Natural killer cell (primary cell): ENCODE data around the gene MRPS14. TPM values are rescaled to one million over a fixed set of nuclear protein-coding genes. Genes with fewer than 3 reads are reported as not detected.
A peak's percentile ranks its signal among the peaks of the same experiment; 100 is the strongest.

Experiments
- ATAC-seq, 3 donors: fragments of 150-1000 bp in 2 of 3; fragments of 200-7000 bp in 1 of 3; cut with Tn5 transposase; 1 replicate in 1 of 3; 2 replicates in 2 of 3; pipeline ENCODE4 v1.10.0; 2021; ENCODE audit warnings: mild to moderate bottlenecking in 2 of 3, moderate library complexity in 2 of 3
- DNase-seq, 2 donors: peaks; one replicate each; pipeline versions ENCODE4 v3.0.0 to v3.0.0-alpha.2; 2013 to 2021; ENCODE audit warnings: mixed read lengths in 1 of 2
- H3K27ac ChIP-seq: one replicate; pipeline ENCODE4 v1.5.1; 2013; ENCODE audit warnings: mild to moderate bottlenecking, low read length
- H3K27me3 ChIP-seq: one replicate; pipeline ENCODE4 v1.6.1; 2013; ENCODE audit warnings: low read length; ENCODE audit not compliant: control insufficient read depth, insufficient read depth
- H3K36me3 ChIP-seq: one replicate; pipeline ENCODE4 v1.6.1; 2013; ENCODE audit warnings: low read length; ENCODE audit not compliant: control insufficient read depth, insufficient read depth
- H3K4me1 ChIP-seq: one replicate; pipeline ENCODE4 v1.6.1; 2013; ENCODE audit warnings: low read length; ENCODE audit not compliant: control insufficient read depth, insufficient read depth
- H3K4me3 ChIP-seq: one replicate; pipeline ENCODE4 v1.5.1; 2013; ENCODE audit warnings: low read length
- H3K9me3 ChIP-seq: one replicate; pipeline ENCODE4 v1.6.1; 2013; ENCODE audit warnings: low read length; ENCODE audit not compliant: control insufficient read depth, insufficient read depth
- H3K27ac Mint-ChIP-seq, 2 donors: one replicate each; pipeline ENCODE4 v1.8.0; 2022; ENCODE audit warnings: mild to moderate bottlenecking in 2 of 2, mixed read lengths in 2 of 2, moderate library complexity in 1 of 2
- H3K27me3 Mint-ChIP-seq, 2 donors: one replicate each; pipeline ENCODE4 v1.8.0; 2022; ENCODE audit warnings: low read depth in 2 of 2, mixed read lengths in 2 of 2
- H3K36me3 Mint-ChIP-seq: one replicate; pipeline ENCODE4 v1.8.0; 2022; ENCODE audit warnings: mixed read lengths
- H3K4me1 Mint-ChIP-seq, 2 donors: one replicate each; pipeline ENCODE4 v1.8.0; 2022; ENCODE audit warnings: mixed read lengths in 2 of 2
- H3K4me3 Mint-ChIP-seq: one replicate; pipeline ENCODE4 v1.8.0; 2022; ENCODE audit warnings: mild to moderate bottlenecking, moderate library complexity, mixed read lengths
- H3K9me3 Mint-ChIP-seq, 2 donors: one replicate each; pipeline ENCODE4 v1.8.0; 2022; ENCODE audit warnings: mixed read lengths in 2 of 2
- WGBS: methylation state at CpG from one replicate; pipeline ENCODE4 v1.1.7; 2013; ENCODE audit warnings: missing lambda C conversion rate; ENCODE audit not compliant: insufficient coverage; 5-methylcytosine and 5-hydroxymethylcytosine counted together
- intact Hi-C: fragments of 100-400 bp; cut with micrococcal nuclease; formaldehyde crosslinking; loops from one replicate; pipeline ENCODE4 v1.14.2; 2022
- total RNA-seq, 4 donors: library from RNA; stranded (reverse); fragments of 120-200 nt in 1 of 4; gene quantifications; one replicate each; pipeline versions ENCODE4 v1.2.3 to v1.2.4, GENCODE V29; 2013 to 2022
- TF ChIP-seq, protein P1 (sequence below): fragments of 200-600 bp; IDR thresholded peaks from one replicate; pipeline ENCODE4 v1.8.0; 2022; ENCODE audit warnings: antibody characterized with exemption

MRPS14 gene
- 10 to 100 TPM; 11.5 to 13.2 (median 12.0) TPM for total RNA-seq
- total RNA-seq (2013), result 27.0 TPM

- Mint-ChIP-seq H3K36me3 (no peaks in the 10 kb centered on the region), H3K4me3 (peak within 1 kb of the TSS; percentile 97), H3K27ac (peak within 1 kb of the TSS; percentile 91 to 94), H3K27me3 (no peaks in the 10 kb centered on the region), H3K4me1 (peaks cover 25 to 27% of the 10 kb centered on the region in 2 donors), H3K9me3 (no peaks in the 10 kb centered on the region)
- peaks cover 12% of the 10 kb centered on the region for H3K4me1 ChIP-seq
- 3% methylated on average over 42 of the region's 42 CpGs for WGBS
- H3K27ac ChIP-seq, result peak within 1 kb of the TSS; percentile 88
- no peaks in the 10 kb centered on the region for H3K9me3 ChIP-seq
- peak within 1 kb of the TSS; percentile 82 for H3K4me3 ChIP-seq
- H3K27me3 ChIP-seq, result no peaks in the 10 kb centered on the region
- TF ChIP-seq, protein P1, sequence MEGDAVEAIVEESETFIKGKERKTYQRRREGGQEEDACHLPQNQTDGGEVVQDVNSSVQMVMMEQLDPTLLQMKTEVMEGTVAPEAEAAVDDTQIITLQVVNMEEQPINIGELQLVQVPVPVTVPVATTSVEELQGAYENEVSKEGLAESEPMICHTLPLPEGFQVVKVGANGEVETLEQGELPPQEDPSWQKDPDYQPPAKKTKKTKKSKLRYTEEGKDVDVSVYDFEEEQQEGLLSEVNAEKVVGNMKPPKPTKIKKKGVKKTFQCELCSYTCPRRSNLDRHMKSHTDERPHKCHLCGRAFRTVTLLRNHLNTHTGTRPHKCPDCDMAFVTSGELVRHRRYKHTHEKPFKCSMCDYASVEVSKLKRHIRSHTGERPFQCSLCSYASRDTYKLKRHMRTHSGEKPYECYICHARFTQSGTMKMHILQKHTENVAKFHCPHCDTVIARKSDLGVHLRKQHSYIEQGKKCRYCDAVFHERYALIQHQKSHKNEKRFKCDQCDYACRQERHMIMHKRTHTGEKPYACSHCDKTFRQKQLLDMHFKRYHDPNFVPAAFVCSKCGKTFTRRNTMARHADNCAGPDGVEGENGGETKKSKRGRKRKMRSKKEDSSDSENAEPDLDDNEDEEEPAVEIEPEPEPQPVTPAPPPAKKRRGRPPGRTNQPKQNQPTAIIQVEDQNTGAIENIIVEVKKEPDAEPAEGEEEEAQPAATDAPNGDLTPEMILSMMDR, result no peak
- H3K36me3 ChIP-seq, result peaks cover 2% of the 10 kb centered on the region
- DNase-seq, result peak; percentile 95 to 99
- ATAC-seq, result peak; percentile 91 to 98 (median 94)
- intact Hi-C loops, result loop anchor here (1.0 kb wide), 1 partner anchor 24 kb away; the partner anchor contains the start of gene CACYBP
Measured at GRCh38 chr1:175023043-175023921, at the start of gene MRPS14. Gene MRPS14 (minus strand): TSS chr1:175023425. CDS start chr1:175023408, 17 bp downstream.

GRCh38 chr1:175072099-175072951 is 49.1 kb upstream of the MRPS14 start:
- Histone ChIP-seq H3K27me3 (no peaks in the 10 kb centered on the region), H3K27ac (no peak overlapping the region), H3K4me1 (peaks cover 7% of the 10 kb centered on the region), H3K9me3 (no peaks in the 10 kb centered on the region), H3K36me3 (no peaks in the 10 kb centered on the region), H3K4me3 (no peak overlapping the region)
- ATAC-seq (peak in 2 of 3 donors; percentile 44 to 45), DNase-seq (peak in 1 of 2 donors; percentile 7)
- WGBS, result 9% methylated on average over 7 of the region's 10 CpGs
- Mint-ChIP-seq H3K4me3 (no peak overlapping the region), H3K4me1 (peaks cover 10% of the 10 kb centered on the region in 2 donors), H3K27ac (no peak overlapping the region), H3K36me3 (no peaks in the 10 kb centered on the region), H3K9me3 (no peaks in the 10 kb centered on the region), H3K27me3 (peaks cover 7 to 21% of the 10 kb centered on the region in 2 donors)
- intact Hi-C loops, result no loop called here
- TF ChIP-seq, protein P1, result no peak

- no peaks in the 10 kb centered on the region for H3K36me3 Mint-ChIP-seq
- ATAC-seq (peak in 1 of 3 donors; percentile 32), DNase-seq (no peak)
- H3K4me1 ChIP-seq, result peaks cover 7% of the 10 kb centered on the region
- H3K4me1 Mint-ChIP-seq, result peaks cover 10% of the 10 kb centered on the region in 2 donors
- H3K4me3 ChIP-seq, result no peak overlapping the region
- H3K4me3 Mint-ChIP-seq, result no peak overlapping the region
- H3K27me3 Mint-ChIP-seq, result peaks cover 11 to 21% of the 10 kb centered on the region in 2 donors
- intact Hi-C loops, result no loop called here
- H3K9me3 ChIP-seq, result no peaks in the 10 kb centered on the region
- no peak overlapping the region for H3K27ac ChIP-seq
- H3K9me3 Mint-ChIP-seq, result no peaks in the 10 kb centered on the region
- no peaks in the 10 kb centered on the region for H3K36me3 ChIP-seq
- 100% methylated on average over 1 of the region's 3 CpGs for WGBS
- no peak overlapping the region for H3K27ac Mint-ChIP-seq
- TF ChIP-seq, protein P1, result no peak
- H3K27me3 ChIP-seq, result no peaks in the 10 kb centered on the region
Measured at GRCh38 chr1:175071276-175071943, 48.2 kb upstream of the MRPS14 start.
